ENCODE results near the gene HJURP.

The HJURP gene

DNA sequence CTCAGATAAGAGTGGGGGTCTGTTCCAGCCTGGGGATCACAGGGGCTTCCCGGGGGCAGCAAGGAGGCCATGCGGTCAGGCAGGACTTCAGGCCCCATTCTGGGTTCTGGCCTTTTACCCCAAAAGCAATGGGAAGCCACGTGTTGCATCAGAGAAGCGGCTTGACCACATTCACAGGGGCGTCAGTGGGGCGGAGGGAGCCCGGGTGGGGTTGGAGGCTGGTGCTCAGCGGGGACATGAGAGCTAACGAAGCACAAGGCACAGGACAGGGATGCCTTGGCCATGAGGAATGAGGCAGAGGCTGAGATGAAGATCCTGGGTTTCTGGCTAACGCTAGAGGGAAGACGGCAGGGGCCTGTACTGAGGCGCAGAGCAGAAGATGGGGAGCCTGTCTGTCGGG is 6.1 kb downstream of the HJURP start:
- no peak for DNase-seq

DNA sequence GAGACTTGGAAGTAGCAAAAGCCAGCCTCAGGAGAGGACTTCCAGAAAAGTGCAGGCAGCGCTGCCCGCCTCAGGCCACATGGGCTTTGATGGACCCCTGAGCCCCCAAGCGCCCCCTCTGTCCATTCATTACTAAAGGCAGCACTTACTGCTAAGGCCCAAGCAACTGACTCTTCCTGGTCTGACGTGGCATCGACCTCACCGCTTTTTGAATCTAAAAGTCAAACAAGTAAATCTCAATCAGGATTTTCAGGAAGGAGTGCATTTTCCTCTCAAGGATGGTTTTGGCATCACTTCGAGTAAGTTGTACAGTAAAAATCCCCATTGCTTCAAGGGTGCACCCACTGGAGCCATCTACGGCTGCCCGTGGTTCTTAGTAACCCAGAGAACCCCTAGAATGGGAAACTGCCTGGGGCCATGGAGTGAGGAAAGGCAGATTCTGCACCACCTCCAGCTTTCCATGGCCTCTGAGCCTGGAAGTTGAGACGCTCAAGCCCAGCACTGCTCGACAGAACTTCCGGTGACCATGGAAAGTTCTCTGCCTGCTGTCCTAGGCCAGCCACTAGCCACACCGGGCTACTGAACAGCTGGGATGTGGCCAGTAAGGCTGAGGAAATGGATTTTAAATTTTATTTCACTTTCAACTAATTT is 7.0 kb downstream of the HJURP start:
- no peak for DNase-seq

DNA sequence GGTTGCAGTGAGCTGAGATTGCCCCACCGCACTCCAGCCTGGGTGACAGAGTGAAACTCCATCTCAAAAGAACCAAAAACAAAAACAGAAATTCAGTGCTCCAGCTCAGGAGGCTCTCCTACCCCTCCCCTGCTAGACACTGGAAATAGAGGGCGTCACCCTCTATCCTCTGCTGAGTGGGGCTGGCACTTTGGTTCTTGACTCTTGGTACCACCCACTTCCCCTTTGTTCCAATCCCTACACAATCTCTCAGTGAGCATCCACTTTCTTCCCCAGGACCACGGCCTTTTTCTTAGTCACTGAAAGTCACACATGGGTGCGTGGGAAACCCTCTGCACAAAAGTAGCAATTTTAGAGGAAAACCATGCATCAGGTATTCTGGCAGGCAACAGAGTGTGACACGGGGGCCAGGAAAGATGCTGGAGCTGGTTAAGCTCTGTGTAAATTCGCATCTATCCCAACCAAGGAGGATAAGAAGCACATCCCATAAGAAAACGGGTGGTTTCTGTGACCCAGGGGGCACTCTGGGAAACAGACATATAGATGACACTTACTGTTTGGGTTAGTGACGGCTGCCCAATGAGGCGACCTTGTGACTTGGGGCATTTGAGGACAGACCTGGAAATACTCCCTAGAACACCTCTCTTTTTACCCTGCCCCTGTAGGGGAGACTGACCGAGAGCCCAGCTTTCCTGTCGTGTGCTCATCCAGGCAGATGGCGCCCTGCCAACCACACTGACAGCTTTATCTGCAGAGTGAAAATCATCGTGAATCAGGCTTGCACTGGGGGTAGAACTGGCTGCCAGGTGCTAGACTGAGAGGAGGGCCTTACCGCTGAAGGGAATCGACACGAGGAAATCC is 7.7 kb downstream of the HJURP start:
- no peak for DNase-seq

DNA sequence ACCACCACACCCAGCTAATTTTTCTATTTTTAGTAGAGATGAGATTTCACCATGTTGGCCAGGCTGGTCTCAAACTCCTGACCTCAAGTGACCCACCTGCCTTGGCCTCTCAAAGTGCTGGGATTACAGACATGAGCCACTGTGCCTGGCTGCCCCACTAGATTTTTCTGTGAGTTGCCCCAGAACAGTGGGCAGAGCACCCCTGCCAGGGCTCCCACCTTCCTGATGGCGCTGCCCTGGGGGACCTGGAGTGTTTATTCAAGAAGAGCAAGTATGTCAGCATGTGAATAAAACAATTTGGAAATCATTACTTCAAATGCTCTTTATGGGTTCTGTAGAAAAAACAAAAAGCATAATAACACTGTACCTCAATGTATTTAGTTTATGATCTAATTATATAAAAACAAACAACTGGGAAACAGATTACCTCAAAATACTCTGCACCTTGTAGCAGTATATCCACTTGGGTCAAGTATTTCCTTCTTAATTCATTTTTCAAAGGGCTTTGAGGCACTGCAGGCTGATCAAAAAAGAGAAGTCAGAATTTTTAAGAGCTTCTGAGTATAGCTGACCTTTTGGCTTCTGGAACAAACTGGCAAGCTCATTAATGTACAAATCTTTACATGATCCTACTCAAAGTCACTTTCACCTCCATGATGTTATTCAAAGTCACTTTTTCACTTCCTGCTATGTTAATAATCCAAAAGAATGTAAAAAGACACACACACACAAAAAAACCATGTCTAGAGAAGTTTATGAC is 8.9 kb downstream of the HJURP start:
- DNase-seq: no peak

DNA sequence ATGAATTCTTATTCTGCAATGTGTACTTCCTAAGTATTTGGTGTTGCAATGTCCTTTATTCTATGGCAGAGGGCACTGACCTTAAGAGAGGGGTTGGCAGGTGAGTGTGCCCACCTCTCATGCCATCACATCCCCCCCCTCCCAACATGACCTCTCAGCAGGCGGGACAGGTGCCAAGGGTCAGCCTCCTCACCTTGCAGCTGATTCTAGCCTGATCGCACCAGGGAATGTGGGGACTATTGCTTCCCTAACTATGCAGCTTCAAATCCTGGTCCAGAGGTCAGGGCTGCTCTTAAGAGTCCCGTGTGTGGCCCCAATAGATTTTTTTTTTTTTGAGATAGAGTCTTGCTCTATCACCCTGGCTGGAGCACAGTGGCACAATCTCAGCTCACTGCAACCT is 9.5 kb downstream of the HJURP start:
- DNase-seq: no peak

DNA sequence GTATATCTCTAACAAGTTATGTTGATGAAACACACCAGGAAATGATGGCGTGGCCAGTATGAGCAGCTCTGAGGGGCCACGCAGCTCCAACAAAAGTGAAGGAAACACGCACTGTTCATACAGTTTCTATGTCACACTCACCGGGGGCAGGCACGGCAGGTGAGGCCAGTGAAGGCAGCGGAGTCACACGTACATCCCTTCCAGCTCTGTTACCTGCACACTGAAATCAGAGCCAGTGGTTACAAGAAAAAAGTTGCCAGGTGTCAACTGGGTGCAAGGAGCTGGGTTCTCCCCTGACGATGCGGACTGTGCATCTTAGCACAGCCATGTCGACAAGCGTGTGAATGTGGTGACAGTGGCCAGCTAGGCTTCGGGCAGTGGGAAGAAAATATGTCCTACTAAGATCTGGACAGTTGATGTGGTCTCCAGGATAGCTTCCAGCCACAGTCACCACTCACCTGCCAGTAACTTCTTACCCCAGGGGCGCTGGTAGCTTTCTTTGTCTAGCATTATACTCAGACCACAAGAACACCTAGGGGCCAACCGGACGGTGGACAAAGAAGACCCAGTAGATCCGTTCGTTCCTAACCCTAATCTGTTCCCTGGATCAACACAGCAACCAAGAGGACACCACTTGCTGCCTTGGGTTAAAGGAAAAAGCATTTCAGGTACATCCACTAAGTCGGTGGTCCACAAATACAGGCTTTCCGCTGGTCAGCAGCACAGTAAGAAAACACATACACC is 10.1 kb downstream of the HJURP start:
- no peak for DNase-seq

DNA sequence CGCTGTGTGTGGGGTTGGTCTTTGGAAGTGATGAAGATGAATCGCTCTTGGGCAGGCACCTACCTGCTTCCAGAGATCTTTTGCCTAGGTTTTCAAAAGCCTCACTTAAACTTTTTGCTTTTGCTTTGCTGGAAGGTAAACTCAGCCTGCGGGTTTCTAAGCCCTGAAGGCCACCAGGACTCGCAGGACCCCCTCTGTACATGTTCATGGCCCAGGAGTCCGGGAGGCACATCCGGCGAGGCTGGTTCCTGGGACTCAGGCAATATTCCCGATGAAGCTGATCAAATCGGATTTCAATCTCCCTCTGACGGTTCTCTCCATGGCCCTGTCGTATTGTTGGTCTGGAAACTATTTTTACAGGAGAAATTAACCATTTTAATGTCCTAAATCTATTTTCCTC is 13.2 kb downstream of the HJURP start:
- no peak for DNase-seq

DNA sequence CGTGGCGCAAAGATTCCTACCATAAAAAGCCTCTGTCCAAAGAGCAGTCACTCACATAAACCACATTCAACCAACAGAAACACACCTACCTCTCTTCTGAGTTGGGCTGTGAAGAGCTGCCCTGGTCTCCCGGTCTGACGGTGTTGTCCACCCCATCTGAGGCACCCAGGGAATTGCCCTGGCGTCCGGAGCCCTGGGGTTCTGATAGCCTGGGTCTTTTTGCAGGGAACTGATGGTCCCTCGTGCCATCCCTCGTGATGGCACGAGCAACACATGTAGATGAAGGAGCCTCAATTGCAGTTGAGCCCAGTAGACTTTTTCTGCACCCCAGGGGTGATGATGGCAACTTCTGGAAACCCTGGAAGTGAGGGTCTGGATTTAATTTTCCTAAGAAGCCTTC is 13.8 kb downstream of the HJURP start:
- no peak for DNase-seq

DNA sequence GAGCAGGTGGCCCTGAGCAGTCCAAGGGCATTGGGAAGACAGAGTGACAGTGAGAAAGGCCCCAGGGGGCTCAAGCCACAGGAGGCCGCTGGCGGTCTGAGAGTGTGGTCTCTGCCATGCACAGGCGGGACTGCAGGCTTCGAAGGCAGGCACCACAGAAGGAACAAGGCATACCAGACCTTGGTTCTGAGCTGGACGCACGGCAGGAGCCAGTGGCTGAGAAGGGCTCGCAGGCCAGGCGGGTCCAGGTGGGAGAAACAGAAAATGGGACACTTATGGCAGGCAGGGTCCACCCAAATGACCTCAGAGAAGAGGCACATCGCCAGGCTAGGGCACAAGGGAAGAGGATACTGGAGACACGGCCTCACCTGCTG is 14.9 kb downstream of the HJURP start:
- no peak for DNase-seq

DNA sequence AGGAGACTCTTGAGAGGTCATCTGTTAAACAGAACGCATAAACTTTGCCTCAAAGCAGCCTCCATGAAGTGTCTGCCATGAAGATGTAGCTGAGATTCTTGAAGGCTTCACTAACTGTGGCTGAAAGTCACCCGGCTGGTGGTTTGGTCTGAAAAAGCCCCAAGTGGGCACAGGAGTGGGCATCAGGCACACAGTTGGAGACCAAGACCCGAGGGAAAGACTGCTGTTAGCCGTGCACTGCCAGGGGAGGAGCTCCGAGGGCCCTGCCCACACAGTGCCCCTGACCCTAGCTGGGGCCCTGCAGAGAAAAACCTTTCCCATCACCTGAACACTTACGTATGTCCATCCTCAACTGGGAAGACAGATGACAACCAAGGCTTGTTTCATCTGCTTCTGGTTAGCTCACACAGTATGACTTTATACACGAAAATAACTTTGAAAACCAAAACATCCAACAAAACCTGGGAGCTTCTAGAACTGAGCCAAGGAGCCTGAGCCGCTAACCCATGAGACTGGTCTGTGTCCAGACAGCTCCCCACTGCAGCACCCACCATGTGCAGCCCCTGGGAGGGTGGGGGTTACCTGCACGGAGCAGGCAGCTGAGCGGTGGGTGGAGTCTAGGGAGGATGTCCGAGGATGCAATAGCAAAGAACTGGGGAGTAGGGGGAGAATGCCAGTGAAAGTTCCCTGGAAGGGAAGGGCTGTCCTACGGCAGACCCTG is 15.4 kb downstream of the HJURP start:
- no peak for DNase-seq

DNA sequence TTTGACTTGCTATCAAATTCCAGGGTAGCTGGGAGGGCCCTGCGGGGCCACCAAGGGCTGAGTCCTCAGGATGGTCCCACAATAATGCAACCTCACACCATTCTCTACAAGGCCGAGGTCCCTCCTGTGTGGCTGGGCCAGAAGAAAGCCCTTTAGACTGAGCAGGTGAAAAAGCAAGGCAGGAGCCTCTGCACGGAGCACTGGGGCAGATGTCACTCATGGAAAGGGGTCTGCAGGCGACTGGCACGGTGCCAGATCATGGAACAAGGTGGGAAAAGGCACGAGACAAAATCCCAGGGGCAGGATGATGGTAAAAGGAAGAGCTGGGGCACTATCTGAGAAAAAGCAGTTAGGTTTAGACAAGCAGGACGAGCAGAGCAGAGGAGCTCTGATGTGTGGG is 16.1 kb downstream of the HJURP start:
- DNase-seq: no peak

DNA sequence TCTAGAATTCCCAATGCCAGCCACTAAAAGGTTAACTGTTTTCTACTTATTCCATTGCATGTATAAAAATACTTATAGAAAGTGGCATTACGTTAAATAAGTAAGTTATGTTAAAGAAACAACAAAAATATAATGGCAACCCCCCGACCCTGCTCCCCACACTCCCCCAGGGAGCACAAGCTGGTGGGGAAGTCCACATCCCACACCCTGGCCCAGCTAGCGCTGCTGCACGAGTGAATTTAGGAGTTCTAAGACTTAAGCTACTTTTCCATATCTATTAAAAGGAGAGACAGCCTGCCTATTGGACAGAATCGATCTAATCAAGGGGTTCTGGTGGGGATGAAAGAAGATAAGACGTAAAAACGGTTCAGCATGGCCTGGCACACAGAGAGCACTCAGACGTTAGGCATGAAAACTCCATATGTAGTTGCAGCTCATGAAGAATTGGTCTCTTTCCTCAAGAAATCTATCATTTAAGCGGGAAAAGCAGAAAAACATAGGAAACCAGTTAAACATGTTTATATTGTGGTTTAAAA is 16.6 kb downstream of the HJURP start:
- DNase-seq: no peak

DNA sequence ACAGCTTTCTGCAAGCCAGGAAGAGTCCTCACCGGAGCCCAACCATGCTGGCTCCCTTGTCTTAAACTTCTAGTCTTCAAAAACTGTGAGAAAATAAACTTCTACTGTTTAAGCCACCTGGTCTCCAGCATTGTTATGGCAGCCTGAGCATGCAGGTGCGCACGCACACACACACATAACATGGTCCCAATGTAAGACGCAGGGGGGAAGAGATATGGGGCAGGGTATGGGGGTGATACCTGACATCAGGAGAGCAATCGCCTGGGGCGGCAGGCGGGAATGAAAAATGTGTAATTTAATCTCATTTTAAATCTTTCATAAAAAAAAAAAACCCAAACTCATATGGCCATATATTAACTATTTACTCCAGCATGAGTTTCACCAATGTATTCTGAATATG is 18.0 kb downstream of the HJURP start:
- no peak for DNase-seq

DNA sequence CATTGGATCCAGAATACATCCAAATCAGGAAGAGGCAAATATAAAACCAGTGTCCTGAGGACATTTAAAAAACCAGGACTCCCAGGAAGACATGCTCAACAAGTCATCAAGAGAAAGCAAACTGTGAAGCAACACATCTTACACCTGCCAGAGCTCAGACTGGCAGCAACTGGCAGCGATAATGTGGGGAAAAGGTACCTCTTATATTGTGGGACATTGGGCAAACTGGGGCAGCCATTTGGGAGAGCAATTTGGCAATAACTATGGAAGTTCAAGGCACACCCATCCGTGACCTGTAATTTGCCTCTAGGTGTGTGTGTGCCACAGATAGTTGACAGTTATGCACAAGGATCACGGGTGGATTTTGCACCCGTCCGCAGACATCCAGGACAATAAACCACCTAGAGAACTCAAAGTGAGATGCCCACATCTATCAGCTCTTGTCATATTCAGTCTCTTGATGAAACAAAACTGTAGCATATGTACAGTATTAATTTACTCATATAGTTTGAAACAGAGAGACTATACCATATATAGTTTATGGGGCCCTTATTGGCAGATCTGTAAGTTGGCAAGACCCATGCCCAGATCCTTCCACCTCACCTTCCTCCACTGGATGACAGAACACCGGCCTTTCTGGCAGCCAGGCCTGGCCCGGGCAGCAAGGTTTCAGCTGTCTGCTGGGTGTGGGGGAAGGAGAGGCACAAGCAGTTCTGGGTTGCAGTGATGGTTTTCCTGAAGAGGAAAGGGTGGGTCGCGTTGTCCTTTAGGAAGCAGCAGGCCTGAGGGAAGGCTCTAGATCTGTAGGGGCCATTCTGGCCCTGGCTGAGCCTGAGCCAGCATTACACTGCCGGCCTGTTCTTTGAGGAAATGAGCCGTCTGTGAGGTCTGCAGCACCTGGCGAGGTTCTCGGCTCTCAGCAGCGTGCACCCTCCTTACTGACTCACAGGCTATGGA is 18.8 kb downstream of the HJURP start:
- DNase-seq: no peak

DNA sequence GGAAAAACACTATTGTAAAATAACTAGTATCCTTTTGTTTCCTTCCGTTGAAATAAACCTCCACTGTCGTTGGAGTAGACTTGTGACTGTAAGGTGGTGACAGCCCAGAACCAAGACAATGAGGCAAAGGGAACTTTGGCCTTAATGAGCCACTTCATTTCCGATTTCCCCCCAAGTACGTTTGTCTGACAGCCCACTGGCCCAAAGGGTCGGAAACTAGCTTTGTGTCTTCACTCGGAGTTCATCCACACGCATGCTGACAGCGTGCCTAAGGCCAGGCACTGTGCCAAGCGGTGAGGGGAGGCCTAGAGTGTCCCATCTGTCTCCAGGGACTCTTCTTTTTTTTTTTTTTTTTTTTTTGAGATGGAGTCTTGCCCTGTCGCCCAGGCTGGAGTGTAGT is 21.0 kb downstream of the HJURP start:
- DNase-seq: peak; percentile 8

DNA sequence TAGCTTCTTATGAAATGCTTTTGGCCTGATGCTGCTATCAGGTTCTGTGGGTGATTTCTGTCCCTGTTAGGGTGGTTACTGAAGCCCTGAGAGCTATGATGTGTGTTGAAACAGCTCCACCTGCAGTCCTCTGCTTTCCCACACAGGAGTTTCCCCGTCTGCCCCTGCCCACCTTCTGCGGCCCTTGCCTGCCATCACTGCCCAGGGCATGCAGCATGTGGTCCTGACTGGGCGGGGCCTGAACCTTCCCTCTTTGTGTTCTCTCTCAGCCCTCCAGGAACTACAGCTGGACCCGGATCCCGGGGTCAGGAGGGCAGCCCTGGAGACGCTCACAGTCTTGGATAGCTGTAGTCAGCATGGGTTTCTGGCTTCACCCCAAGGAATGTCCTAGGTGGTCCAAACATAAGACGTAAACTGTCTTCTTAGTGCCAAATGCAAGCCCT is 21.4 kb downstream of the HJURP start:
- peak; percentile 82 for DNase-seq

DNA sequence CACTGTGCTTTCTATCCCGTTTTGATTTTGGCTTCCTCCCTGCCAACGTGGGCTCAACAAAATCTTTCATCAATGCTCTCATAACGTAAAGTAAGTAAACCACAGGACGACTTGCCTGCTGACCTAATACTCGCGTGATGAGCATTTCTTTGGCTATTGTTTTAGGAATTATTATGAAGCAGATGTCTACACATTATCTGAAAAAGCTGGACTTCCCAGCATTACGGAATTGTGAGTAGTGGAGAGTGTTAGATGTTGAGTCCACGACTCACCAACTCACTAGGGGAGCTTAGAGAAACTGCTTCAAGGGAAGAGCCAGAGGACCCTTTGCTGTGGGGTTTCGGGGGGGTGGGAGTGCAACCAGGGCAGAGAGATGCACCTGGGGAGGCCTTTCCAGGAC is 21.9 kb downstream of the HJURP start:
- no peak for DNase-seq

DNA sequence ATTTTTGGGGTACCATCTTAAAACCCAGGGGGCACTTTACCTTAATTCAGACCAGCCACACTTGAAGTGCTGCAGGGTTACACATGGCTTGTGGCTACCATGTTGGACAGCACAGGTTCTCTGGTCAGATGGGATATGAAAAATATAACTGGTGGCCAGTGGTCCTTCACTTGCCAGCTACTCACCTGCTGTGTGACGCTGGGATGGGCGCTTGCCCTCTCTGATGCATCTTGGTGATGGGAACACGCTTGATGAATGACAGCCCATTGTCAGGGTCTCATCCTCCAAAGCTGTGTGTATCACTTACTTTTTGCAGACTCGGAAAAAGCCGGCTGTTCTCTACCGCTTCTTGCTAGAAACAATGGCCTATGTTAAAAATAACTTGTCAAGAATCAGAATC is 22.5 kb downstream of the HJURP start:
- DNase-seq: no peak

DNA sequence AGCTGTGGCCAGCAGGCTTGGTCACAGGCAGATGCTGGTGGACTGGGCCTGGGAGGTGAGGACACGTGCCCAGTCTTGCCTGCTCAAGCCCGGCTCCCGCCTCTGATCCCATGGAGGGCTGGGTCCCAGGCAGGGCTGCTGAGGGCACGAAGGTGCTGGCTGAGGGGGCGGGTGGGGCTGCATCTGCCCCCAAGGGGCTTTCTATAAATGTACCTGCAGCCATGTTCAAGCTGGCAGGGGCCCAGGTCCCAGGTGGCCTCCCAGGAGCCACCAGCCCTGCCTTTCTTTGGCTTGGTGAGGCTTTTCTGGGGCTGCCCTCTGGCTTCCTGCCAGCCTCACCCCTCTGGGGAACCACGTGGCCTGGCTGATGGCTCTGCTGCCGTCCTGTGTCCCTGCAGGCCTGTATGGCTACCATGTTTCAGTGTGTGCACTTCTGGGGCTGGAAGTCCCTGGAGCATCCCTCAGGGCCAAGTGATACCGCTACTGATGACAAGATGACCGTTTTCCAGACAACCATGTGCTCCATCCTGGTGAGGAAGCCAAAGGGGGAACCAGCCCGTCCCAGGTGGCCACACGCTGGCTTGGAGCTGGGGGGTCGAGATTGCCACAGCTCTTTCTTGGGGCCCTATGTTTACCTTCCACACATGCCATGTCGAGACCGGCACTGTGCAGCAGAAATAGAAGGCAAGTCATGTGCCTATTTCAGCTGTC is 23.2 kb downstream of the HJURP start:
- DNase-seq: no peak

DNA sequence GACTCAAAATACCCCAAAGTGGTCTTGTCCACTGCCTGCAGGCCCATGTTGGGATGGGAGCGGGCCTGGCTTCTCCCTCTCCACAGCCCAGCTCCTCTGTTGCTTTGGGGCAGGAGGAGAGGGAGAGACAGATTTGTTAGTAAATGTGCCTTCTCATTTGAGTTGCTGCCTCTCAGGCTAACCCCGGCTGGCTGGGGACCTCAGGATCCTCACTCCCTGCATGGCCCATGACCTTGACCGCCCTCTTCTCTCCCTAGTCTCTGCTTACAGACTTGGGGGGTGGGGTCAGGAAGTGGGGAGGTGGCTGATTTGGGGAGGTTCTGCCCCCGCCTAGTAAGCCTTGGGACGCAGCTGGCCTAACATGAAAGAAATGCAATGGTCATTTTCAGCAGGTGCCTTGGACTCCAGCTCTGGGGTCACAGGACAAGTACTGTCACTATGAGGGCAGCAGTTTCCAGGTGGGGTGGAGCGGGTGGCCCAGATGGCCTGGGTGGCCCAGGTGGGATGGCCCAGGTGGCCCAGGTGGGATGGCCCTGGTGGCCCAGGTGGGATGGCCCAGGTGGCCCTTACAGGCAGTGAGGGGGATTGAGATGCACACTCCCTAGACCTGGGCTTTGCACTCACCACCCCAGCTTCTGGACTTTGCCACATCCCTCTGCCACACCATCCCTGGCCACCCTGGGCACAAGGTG is 24.1 kb downstream of the HJURP start:
- no peak for DNase-seq
